Liver (tissue), 5 donors: Measurements from ENCODE around the gene FCHSD1. TPM values are rescaled to one million over a fixed set of nuclear protein-coding genes. Genes with fewer than 3 reads are reported as not detected.

Source experiments
- EGR1 ChIP-seq, 2 donors: IDR thresholded peaks; 2 replicates each; pipeline ENCODE4 v1.6.1; 2016 to 2018; ENCODE audit warnings: antibody characterized with exemption in 2 of 2, low read depth in 2 of 2
- FOXA1 ChIP-seq: IDR thresholded peaks from 2 replicates; pipeline ENCODE4 v1.6.1; 2016; ENCODE audit warnings: antibody characterized with exemption
- HNF4G ChIP-seq: IDR thresholded peaks from 2 replicates; pipeline ENCODE4 v1.6.1; 2016; ENCODE audit warnings: antibody characterized with exemption
- NR2F2 ChIP-seq: IDR thresholded peaks from 2 replicates; pipeline ENCODE4 v1.6.1; 2016; ENCODE audit warnings: antibody characterized with exemption
- RXRA ChIP-seq, 2 donors: IDR thresholded peaks; 2 replicates each; pipeline ENCODE4 v1.6.1; 2017 to 2018; ENCODE audit warnings: antibody characterized with exemption in 2 of 2, mild to moderate bottlenecking in 1 of 2
- ZBTB33 ChIP-seq: IDR thresholded peaks from 2 replicates; pipeline ENCODE4 v1.6.1; 2016; ENCODE audit warnings: antibody characterized with exemption
- polyA plus RNA-seq, 2 donors: library from polyadenylated mRNA; stranded (reverse) in 1 of 2; unstranded in 1 of 2; fragments of 200-250 nt in 1 of 2; fragments of >200 nt in 1 of 2; fragmentation: Nextera tagmentation in 1 of 2; extraction: Ambion mirVana in 1 of 2; gene quantifications; one replicate each; pipeline versions ENCODE4 v1.2.1 to v1.2.3, GENCODE V29; 2013 to 2015
- total RNA-seq, 2 donors: library from RNA; depleted of rRNA; stranded (reverse); fragments of >200 nt; gene quantifications; one replicate each; pipeline ENCODE4 v1.2.3, GENCODE V29; 2014
- donor health status: healthy.
- donor health status: healthy.
- donor health status: healthy.

FCHSD1 gene
- total and polyA plus RNA-seq, 4 donors, result 1.3 to 6.4 (median 2.2) TPM

GRCh38 chr5:141590127-141590526, 61.1 kb downstream of the FCHSD1 start (continued):
- peak; percentile 92 for TF ChIP-seq HNF4G
- peak in 1 of 2 donors; percentile 45 for TF ChIP-seq EGR1 (IDR thresholded peaks at IDR 0.05; ENCODE audit: low read depth in 2 of 2)
- peak; percentile 92 to 93 for TF ChIP-seq RXRA (IDR thresholded peaks at IDR 0.05)
- TF ChIP-seq ZBTB33, result peak; percentile 65
- peak; percentile 77 for TF ChIP-seq FOXA1
- peak; percentile 85 for TF ChIP-seq NR2F2

Other genes starting within 250 kb of the FCHSD1 start
- gene PCDHGA9, start 248.6 kb downstream of the FCHSD1 start, total RNA-seq, result 1 to 10 TPM in 1 of 2 donors, under 1 TPM in 1; 0.51 to 2.8 TPM
- under 1 TPM; 0.11 to 0.63 TPM for gene PCDHGA9, start 248.6 kb downstream of the FCHSD1 start, polyA plus RNA-seq
- 1 to 10 TPM; 1.4 to 2.8 TPM for gene PCDHGB6, start 243.4 kb downstream of the FCHSD1 start, total RNA-seq
- 1 to 10 TPM in 1 of 2 donors, under 1 TPM in 1; 0.53 to 1.8 TPM for gene PCDHGB6, start 243.4 kb downstream of the FCHSD1 start, polyA plus RNA-seq
- 1 to 10 TPM; 2.0 to 3.9 TPM for gene PCDHGA10, start 238.4 kb downstream of the FCHSD1 start, total RNA-seq
- gene PCDHGA10, start 238.4 kb downstream of the FCHSD1 start, polyA plus RNA-seq, result 1 to 10 TPM; 1.2 to 1.3 TPM
- gene PCDHGB7, start 233.7 kb downstream of the FCHSD1 start, total RNA-seq, result 1 to 10 TPM; 1.6 to 3.1 TPM
- gene PCDHGB7, start 233.7 kb downstream of the FCHSD1 start, polyA plus RNA-seq, result under 1 TPM; 0.74 to 0.78 TPM
- gene PCDHGA11, start 230.4 kb downstream of the FCHSD1 start, total RNA-seq, result 1 to 10 TPM in 1 of 2 donors, under 1 TPM in 1; 0.75 to 2.5 TPM
- under 1 TPM; 0.22 to 0.25 TPM for gene PCDHGA11, start 230.4 kb downstream of the FCHSD1 start, polyA plus RNA-seq
- 1 to 10 TPM in 1 of 2 donors, under 1 TPM in 1; 0.37 to 1.9 TPM for gene PCDHGA12, start 220.9 kb downstream of the FCHSD1 start, total RNA-seq
- under 1 TPM; 0.39 to 0.74 TPM for gene PCDHGA12, start 220.9 kb downstream of the FCHSD1 start, polyA plus RNA-seq
- gene PCDHGC3, start 175.5 kb downstream of the FCHSD1 start, total RNA-seq, result 1 to 10 TPM; 3.7 to 5.7 TPM
- gene PCDHGC3, start 175.5 kb downstream of the FCHSD1 start, polyA plus RNA-seq, result 10 to 100 TPM in 1 of 2 donors, 1 to 10 TPM in 1; 6.8 to 11.0 TPM
- 1 to 10 TPM in 1 of 2 donors, under 1 TPM in 1; 0.33 to 1.4 TPM for gene PCDHGC4, start 166.4 kb downstream of the FCHSD1 start, total RNA-seq
- gene PCDHGC4, start 166.4 kb downstream of the FCHSD1 start, polyA plus RNA-seq, result not detected
- 1 to 10 TPM in 1 of 2 donors, under 1 TPM in 1; 0.19 to 1.1 TPM for gene PCDHGC5, start 162.3 kb downstream of the FCHSD1 start, total RNA-seq
- gene PCDHGC5, start 162.3 kb downstream of the FCHSD1 start, polyA plus RNA-seq, result under 1 TPM in 1 of 2 donors, not detected in 1; 0.02 TPM
- gene DIAPH1, start 32.4 kb downstream of the FCHSD1 start, total RNA-seq, result 10 to 100 TPM; 51.5 to 73.9 TPM
- 10 to 100 TPM; 67.8 to 74.7 TPM for gene DIAPH1, start 32.4 kb downstream of the FCHSD1 start, polyA plus RNA-seq
- gene HDAC3, start 14.6 kb downstream of the FCHSD1 start, total RNA-seq, result 10 to 100 TPM; 42.3 to 45.3 TPM
- gene HDAC3, start 14.6 kb downstream of the FCHSD1 start, polyA plus RNA-seq, result 10 to 100 TPM; 20.1 to 28.0 TPM
- 1 to 10 TPM in 1 of 2 donors, under 1 TPM in 1; 0.47 to 1.3 TPM for gene RELL2, start 14.4 kb downstream of the FCHSD1 start, total RNA-seq
- 1 to 10 TPM in 1 of 2 donors, under 1 TPM in 1; 0.61 to 1.2 TPM for gene RELL2, start 14.4 kb downstream of the FCHSD1 start, polyA plus RNA-seq
- gene ARAP3, start 30.8 kb upstream of the FCHSD1 start, total RNA-seq, result 1 to 10 TPM; 1.9 to 4.7 TPM
- 1 to 10 TPM; 1.6 to 2.3 TPM for gene ARAP3, start 30.8 kb upstream of the FCHSD1 start, polyA plus RNA-seq
- 10 to 100 TPM in 1 of 2 donors, 1 to 10 TPM in 1; 9.8 to 52.8 TPM for gene PCDH1, start 227.0 kb upstream of the FCHSD1 start, total RNA-seq
- 10 to 100 TPM in 1 of 2 donors, 1 to 10 TPM in 1; 9.3 to 20.1 TPM for gene PCDH1, start 227.0 kb upstream of the FCHSD1 start, polyA plus RNA-seq